Pancreas (tissue), 10 donors: ENCODE results near the gene FAM9C. TPM values are rescaled to one million over a fixed set of nuclear protein-coding genes. Genes with fewer than 3 reads are reported as not detected.

Experiments
- ATAC-seq, 4 donors: fragments of 200-7000 bp; cut with Tn5 transposase; one replicate each; pipeline versions ENCODE4 v1.8.0 to v1.9.1; 2020; ENCODE audit warnings: mild to moderate bottlenecking in 4 of 4, moderate library complexity in 4 of 4
- DNase-seq, 6 donors: peaks; one replicate each; pipeline ENCODE4 v3.0.0-alpha.2; 2020
- FAIRE-seq: peaks from 2 replicates; lab custom pipeline; 2012; peaks lifted over from hg19 to GRCh38; lab: Jason Lieb, UNC
- H3K27ac ChIP-seq, 4 donors: fragments of 200-600 bp; sonication (generic); 1 replicate in 3 of 4; 2 replicates in 1 of 4; pipeline versions ENCODE4 v1.5.0 to v1.8.0; 2020
- H3K27me3 ChIP-seq, 4 donors: fragments of 200-600 bp; one replicate each; pipeline ENCODE4 v1.8.0; 2021
- H3K36me3 ChIP-seq, 3 donors: fragments of 200-600 bp; sonication (generic) in 1 of 3; one replicate each; pipeline versions ENCODE4 v1.5.0 to v1.8.0; 2020 to 2021
- H3K4me1 ChIP-seq, 3 donors: fragments of 200-600 bp; one replicate each; pipeline ENCODE4 v1.8.0; 2021
- H3K4me3 ChIP-seq, 4 donors: fragments of 200-600 bp; sonication (generic) in 2 of 4; one replicate each; pipeline versions ENCODE4 v1.5.0 to v1.8.0; 2020 to 2021
- H3K9me3 ChIP-seq, 4 donors: fragments of 200-600 bp; one replicate each; pipeline ENCODE4 v1.8.0; 2021
- WGBS, 2 donors: extraction: QIAGEN DNeasy Blood & Tissue Kit; methylation state at CpG; one replicate each; pipeline ENCODE4 v1.1.7; 2013; 5-methylcytosine and 5-hydroxymethylcytosine counted together
- intact Hi-C, 3 donors: fragments of 100-400 bp; cut with DNase I; formaldehyde crosslinking; loops; one replicate each; pipeline versions ENCODE4 v1.11.1 to v1.14.2; 2022
- polyA plus RNA-seq, 2 donors: library from polyadenylated mRNA; stranded (reverse); fragments of 200-250 nt; gene quantifications; one replicate each; pipeline ENCODE4 v1.2.3, GENCODE V29; 2013
- total RNA-seq, 6 donors: library from RNA; stranded (reverse); fragmentation: NEBNext Ultra II Directional in 4 of 6; extraction: Animal tissue kit (Norgen Biotek cat#: 25700) in 4 of 6; gene quantifications; one replicate each; pipeline versions ENCODE4 v1.2.1 to v1.2.4, GENCODE V29; 2021 to 2023
- TF ChIP-seq, protein P1 (sequence below), 4 donors: fragments of 200-600 bp; sonication (generic) in 3 of 4; IDR thresholded peaks; one replicate each; pipeline versions ENCODE4 v1.5.0 to v1.8.0; 2021; ENCODE audit warnings: antibody characterized with exemption in 4 of 4
- donor health status: healthy with polysubstance abuse.
- donor health status: DM: no; HTN: no; CAD: no; lungs with moderate emphysema.
- donor health status: DM: no; HTN: no; CAD: no.
- donor health status: control.
- donor health status: control.
- donor health status: Bipolar disorder and iron deficiency.
- donor health status: DM: yes; HTN: yes; CAD: no.
- donor health status: DM: no; HTN: no; CAD: no.
- donor health status: DM: no; HTN: no; CAD: no.
- donor health status: DM: yes; HTN: yes; CAD: no.

FAM9C gene
- total and polyA plus RNA-seq, 8 donors = not detected

DNA sequence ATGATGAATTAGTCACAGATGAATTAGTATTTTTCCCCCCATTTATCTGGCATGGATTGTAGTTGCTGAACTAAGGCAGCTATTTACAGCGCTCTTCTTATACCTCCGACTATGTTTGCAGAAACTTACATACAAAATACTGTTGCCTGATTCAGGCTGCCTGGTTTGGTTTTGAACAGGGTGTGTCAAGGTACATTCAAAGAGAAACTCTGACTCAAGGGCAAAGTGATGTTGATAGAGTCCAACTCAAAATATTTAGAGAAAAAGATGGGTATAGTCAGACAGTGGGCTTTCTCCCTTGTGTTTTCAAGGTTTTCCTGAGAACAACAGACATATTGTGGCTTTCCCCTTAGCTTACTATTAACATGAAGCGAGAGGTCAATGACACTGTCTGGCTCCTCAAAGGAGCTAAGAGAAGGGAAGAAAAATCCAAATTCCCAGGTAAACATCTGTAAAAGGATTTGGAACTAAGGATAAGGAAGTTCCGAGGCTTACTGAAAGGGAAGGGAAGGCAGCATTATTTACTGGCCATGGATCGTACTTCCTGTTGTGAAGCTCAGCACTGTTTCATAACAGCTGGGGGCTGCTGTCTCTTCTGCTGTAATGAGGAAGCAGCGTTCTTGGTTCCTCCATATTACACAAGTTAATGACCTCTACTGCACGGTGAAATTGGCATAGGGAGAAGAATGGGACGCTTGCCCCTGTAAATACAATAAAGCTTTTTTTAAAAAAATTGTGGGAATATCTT is 30.9 kb downstream of the FAM9C start:
- Histone ChIP-seq H3K4me3 (no peak overlapping the region), H3K27me3 (no peaks in the 10 kb centered on the region), H3K27ac (peak overlapping the region in 2 of 4 donors; percentile 14 to 44), H3K36me3 (no peaks in the 10 kb centered on the region), H3K9me3 (no peaks in the 10 kb centered on the region), H3K4me1 (peaks cover 0 to 15% (median 0%) of the 10 kb centered on the region in 3 donors)
- intact Hi-C loops = no loop called here
- 31 to 49% methylated on average over 8 of the region's 8 CpGs for WGBS, 2 donors
- FAIRE-seq = peak; percentile 29
- TF ChIP-seq, protein P1, sequence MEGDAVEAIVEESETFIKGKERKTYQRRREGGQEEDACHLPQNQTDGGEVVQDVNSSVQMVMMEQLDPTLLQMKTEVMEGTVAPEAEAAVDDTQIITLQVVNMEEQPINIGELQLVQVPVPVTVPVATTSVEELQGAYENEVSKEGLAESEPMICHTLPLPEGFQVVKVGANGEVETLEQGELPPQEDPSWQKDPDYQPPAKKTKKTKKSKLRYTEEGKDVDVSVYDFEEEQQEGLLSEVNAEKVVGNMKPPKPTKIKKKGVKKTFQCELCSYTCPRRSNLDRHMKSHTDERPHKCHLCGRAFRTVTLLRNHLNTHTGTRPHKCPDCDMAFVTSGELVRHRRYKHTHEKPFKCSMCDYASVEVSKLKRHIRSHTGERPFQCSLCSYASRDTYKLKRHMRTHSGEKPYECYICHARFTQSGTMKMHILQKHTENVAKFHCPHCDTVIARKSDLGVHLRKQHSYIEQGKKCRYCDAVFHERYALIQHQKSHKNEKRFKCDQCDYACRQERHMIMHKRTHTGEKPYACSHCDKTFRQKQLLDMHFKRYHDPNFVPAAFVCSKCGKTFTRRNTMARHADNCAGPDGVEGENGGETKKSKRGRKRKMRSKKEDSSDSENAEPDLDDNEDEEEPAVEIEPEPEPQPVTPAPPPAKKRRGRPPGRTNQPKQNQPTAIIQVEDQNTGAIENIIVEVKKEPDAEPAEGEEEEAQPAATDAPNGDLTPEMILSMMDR (IDR thresholded peaks at IDR 0.05) = no peak
- peak; percentile 47 to 74 (median 68) for ATAC-seq
- DNase-seq = peak in 1 of 6 donors; percentile 41

DNA sequence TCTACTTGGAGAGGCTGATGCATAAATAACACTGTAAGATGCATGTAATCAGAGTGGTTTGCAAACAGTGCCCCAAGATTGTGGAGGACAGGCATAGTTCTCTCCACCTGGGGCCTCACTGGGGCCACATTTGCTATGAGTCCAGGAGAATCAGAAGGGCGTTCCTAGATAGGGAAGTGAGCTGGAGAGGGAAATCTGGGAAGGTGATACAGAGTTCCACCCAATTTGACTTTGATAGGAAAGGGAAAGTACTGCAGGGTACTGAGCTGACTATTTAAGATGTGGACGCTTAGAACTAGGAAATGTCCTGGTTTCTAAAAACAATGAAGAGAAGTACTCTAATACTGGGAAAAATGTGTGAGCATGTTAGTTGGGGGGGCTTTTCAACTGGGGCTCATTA is 33.9 kb downstream of the FAM9C start:
- no peak for DNase-seq
- H3K4me3 ChIP-seq = no peak overlapping the region
- no peaks in the 10 kb centered on the region for H3K36me3 ChIP-seq
- no peaks in the 10 kb centered on the region for H3K27me3 ChIP-seq
- intact Hi-C loops = no loop called here
- peaks cover 0 to 37% (median 0%) of the 10 kb centered on the region in 3 donors for H3K4me1 ChIP-seq
- TF ChIP-seq, protein P1 (IDR thresholded peaks at IDR 0.05) = no peak
- WGBS, 2 donors = 75 to 81% methylated on average over 2 of the region's 2 CpGs
- H3K27ac ChIP-seq = no peak overlapping the region
- no peaks in the 10 kb centered on the region for H3K9me3 ChIP-seq
- no peak for ATAC-seq
- no peak for FAIRE-seq

DNA sequence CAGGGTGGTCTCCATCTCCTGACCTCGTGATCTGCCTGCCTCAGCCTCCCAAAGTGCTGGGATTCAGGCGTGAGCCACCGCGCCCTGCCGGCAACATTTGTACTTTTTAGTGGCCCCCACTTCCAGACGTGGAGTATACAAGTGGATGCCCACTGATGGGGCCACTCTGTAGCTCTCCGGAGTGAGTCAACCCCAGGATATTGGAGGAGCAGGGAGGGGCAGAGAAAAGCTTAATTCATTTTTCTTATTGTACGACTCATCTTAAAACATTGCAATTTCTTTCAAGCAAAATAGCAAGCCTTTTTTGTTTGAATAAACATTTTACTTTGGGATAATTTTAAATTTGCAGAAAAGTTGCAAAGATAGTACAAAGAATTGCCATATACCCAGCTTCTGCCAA is 34.6 kb downstream of the FAM9C start:
- Histone ChIP-seq H3K4me3 (no peak overlapping the region), H3K27ac (no peak overlapping the region), H3K36me3 (no peaks in the 10 kb centered on the region), H3K9me3 (no peaks in the 10 kb centered on the region), H3K4me1 (peaks cover 0 to 37% (median 0%) of the 10 kb centered on the region in 3 donors), H3K27me3 (no peaks in the 10 kb centered on the region)
- TF ChIP-seq, protein P1 (IDR thresholded peaks at IDR 0.05) = no peak
- no peak for DNase-seq
- no peak for FAIRE-seq
- no peak for ATAC-seq
- WGBS, 2 donors = 92 to 93% methylated on average over 8 of the region's 8 CpGs
- intact Hi-C loops = no loop called here

DNA sequence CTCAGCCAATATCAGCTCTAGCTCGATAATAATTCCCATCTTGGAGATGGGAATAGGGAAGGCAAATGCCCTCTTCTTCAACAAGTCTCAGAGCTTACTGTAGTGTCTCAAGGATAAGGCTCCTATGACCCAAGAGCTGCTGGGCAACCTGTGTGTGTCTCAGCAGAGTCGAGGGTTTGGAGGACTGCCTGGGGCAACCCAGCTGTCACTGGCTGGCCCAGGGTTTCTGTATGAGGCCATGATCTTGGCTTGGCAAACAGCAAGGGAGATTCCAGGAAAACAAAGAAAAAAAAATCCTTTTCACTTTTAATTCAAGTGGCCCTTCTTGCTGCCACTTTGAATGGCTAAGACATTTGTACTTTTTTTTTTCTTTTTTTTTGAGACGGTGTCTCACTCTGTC is 35.1 kb downstream of the FAM9C start:
- Histone ChIP-seq H3K27ac (peak overlapping the region in 2 of 4 donors; percentile 40 to 58), H3K27me3 (no peaks in the 10 kb centered on the region), H3K36me3 (no peaks in the 10 kb centered on the region), H3K9me3 (no peaks in the 10 kb centered on the region), H3K4me1 (peaks cover 0 to 37% (median 0%) of the 10 kb centered on the region in 3 donors), H3K4me3 (no peak overlapping the region)
- DNase-seq (peak in 3 of 6 donors; percentile 46 to 74 (median 48)), FAIRE-seq (no peak), ATAC-seq (peak; percentile 47 to 83 (median 76))
- 40 to 51% methylated on average over 3 of the region's 3 CpGs for WGBS, 2 donors
- intact Hi-C loops = no loop called here
- TF ChIP-seq, protein P1 (IDR thresholded peaks at IDR 0.05) = no peak

DNA sequence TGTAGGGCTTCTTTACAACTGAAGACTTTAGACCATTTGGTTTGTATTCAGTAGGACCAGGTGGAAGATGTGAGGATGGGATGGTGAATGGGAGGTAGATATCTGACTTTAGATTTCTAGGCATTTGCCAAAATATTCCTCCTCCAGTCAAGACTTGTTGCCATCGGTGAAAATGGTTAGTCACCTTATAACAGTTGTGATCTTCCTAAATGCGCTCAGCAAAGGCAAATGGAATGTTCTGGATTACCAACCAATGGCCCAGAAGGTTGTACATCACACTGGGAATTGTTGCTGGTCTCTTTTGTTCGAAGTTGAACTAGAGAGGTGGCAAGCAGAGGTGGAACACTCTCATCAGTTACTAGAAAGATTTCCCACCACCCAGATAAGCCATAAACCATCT is 35.6 kb downstream of the FAM9C start:
- Histone ChIP-seq H3K36me3 (no peaks in the 10 kb centered on the region), H3K4me3 (no peak overlapping the region), H3K27ac (peak overlapping the region in 2 of 4 donors; percentile 40 to 58), H3K9me3 (no peaks in the 10 kb centered on the region), H3K4me1 (peaks cover 0 to 34% (median 0%) of the 10 kb centered on the region in 3 donors), H3K27me3 (no peaks in the 10 kb centered on the region)
- no peak for ATAC-seq
- no peak for DNase-seq
- TF ChIP-seq, protein P1 (IDR thresholded peaks at IDR 0.05) = no peak
- intact Hi-C loops = no loop called here
- FAIRE-seq = no peak
- 85 to 95% methylated on average over 3 of the region's 3 CpGs for WGBS, 2 donors
